SK-N-SH (cell line): ENCODE results near the gene JMJD7. TPM values are rescaled to one million over a fixed set of nuclear protein-coding genes. Genes with fewer than 3 reads are reported as not detected.

Source experiments
- CTCF ChIA-PET: fragments of 300-600, 350-600 bp; formaldehyde crosslinking; extraction: SDS; loops from one replicate; lab custom pipeline; 2021; lab: Yijun Ruan, JAX
- POLR2A ChIA-PET: fragments of 350-600 bp; sonication (Branson Sonifier 250); formaldehyde crosslinking; extraction: SDS; loops from one replicate; lab custom pipeline; 2020; ENCODE audit warnings: antibody characterized with exemption, inconsistent platforms; lab: Yijun Ruan, JAX
- DNase-seq: peaks from one replicate; pipeline ENCODE4 v3.0.0; 2012
- H2AFZ ChIP-seq: fragments of 200-600 bp; sonication (generic); 2 replicates; pipeline ENCODE4 v1.8.1; 2016; ENCODE audit warnings: antibody characterized with exemption, mild to moderate bottlenecking, low read depth
- H3F3A ChIP-seq: fragments of 200-600 bp; sonication (generic); replicated peaks from 2 replicates; pipeline ENCODE3; 2016; ENCODE audit warnings: antibody characterized with exemption, mild to moderate bottlenecking; ENCODE audit not compliant: insufficient read depth
- H3K27ac ChIP-seq, 2 experiments: fragments of 200-500 bp in 1 of 2; fragments of 200-600 bp in 1 of 2; sonication (Bioruptor generic) in 1 of 2; sonication (generic), shearing (Covaris generic) in 1 of 2; 2 replicates each; pipeline versions ENCODE4 v1.5.1 to v1.6.1; 2014 to 2016; ENCODE audit warnings: low read depth in 2 of 2, inconsistent platforms in 1 of 2, low read length in 1 of 2, mild to moderate bottlenecking in 1 of 2, mixed read lengths in 1 of 2
- H3K27me3 ChIP-seq: fragments of 200-600 bp; sonication (generic), shearing (Covaris generic); 2 replicates; pipeline ENCODE4 v1.6.1; 2016; ENCODE audit warnings: mixed run types; ENCODE audit not compliant: insufficient read depth
- H3K36me3 ChIP-seq, 2 experiments: fragments of 200-500 bp in 1 of 2; fragments of 200-600 bp in 1 of 2; sonication (Bioruptor generic) in 1 of 2; sonication (generic) in 1 of 2; replicated peaks in 1 of 2; 2 replicates each; pipeline versions ENCODE3 to v1.5.1; 2014 to 2016; ENCODE audit warnings: low read length in 1 of 2, mild to moderate bottlenecking in 1 of 2; ENCODE audit not compliant: insufficient read depth in 2 of 2, control insufficient read depth in 1 of 2
- H3K4me1 ChIP-seq, 2 experiments: fragments of 200-500 bp in 1 of 2; fragments of 200-600 bp in 1 of 2; sonication (Bioruptor generic) in 1 of 2; sonication (generic), shearing (Covaris generic) in 1 of 2; 2 replicates each; pipeline versions ENCODE4 v1.5.1 to v1.6.1; 2014 to 2016; ENCODE audit warnings: low read depth in 1 of 2, low read length in 1 of 2, mixed run types in 1 of 2; ENCODE audit not compliant: insufficient read depth in 2 of 2, control insufficient read depth in 1 of 2
- H3K4me2 ChIP-seq: fragments of 200-600 bp; sonication (generic), shearing (Covaris generic); 2 replicates; pipeline ENCODE4 v1.6.1; 2017; ENCODE audit warnings: mixed run types
- H3K4me3 ChIP-seq, 2 experiments: fragments of 200-500 bp in 1 of 2; fragments of 200-600 bp in 1 of 2; sonication (Bioruptor generic) in 1 of 2; sonication (generic), shearing (Covaris generic) in 1 of 2; 2 replicates each; pipeline versions ENCODE4 v1.5.1 to v1.8.1; 2014 to 2016; ENCODE audit warnings: low read depth in 2 of 2, inconsistent platforms in 1 of 2, low read length in 1 of 2, mild to moderate bottlenecking in 1 of 2, mixed read lengths in 1 of 2, moderate library complexity in 1 of 2
- H3K79me2 ChIP-seq: fragments of 200-600 bp; sonication (generic); 2 replicates; pipeline ENCODE4 v1.8.1; 2017; ENCODE audit warnings: mild to moderate bottlenecking; ENCODE audit not compliant: insufficient read depth
- H3K9ac ChIP-seq: fragments of 200-600 bp; sonication (generic); 2 replicates; pipeline ENCODE4 v1.6.1; 2017; ENCODE audit warnings: mixed run types
- H3K9me2 ChIP-seq: fragments of 200-600 bp; sonication (generic); 2 replicates; pipeline ENCODE4 v1.6.1; 2017; ENCODE audit warnings: mixed run types
- H3K9me3 ChIP-seq: fragments of 200-600 bp; sonication (generic); 2 replicates; pipeline ENCODE4 v1.6.1; 2017; ENCODE audit warnings: mixed run types, mild to moderate bottlenecking, moderate library complexity
- H4K20me1 ChIP-seq: fragments of 200-600 bp; sonication (generic); 2 replicates; pipeline ENCODE4 v1.6.1; 2017; ENCODE audit warnings: mild to moderate bottlenecking, mixed run types; ENCODE audit not compliant: insufficient read depth
- EZH2phosphoT487 ChIP-seq: fragments of 200-600 bp; sonication (generic); IDR thresholded peaks from 2 replicates; pipeline ENCODE4 v1.6.1; 2017; ENCODE audit warnings: low read depth, mixed run types, mild to moderate bottlenecking, antibody characterized with exemption, moderate library complexity, borderline replicate concordance
- FOSL2 ChIP-seq: IDR thresholded peaks from 2 replicates; pipeline ENCODE4 v1.4.0; 2012; ENCODE audit warnings: low read depth, mild to moderate bottlenecking, moderate library complexity, borderline replicate concordance
- FOXJ3 ChIP-seq: sonication (generic); formaldehyde crosslinking; IDR thresholded peaks from 2 replicates; pipeline ENCODE4 v1.5.1; 2020; ENCODE audit warnings: mild to moderate bottlenecking, missing genetic modification reagents
- GABPA ChIP-seq: IDR thresholded peaks from 2 replicates; pipeline ENCODE4 v1.4.0; 2012; ENCODE audit warnings: low read depth, mild to moderate bottlenecking
- MEF2A ChIP-seq: IDR thresholded peaks from 2 replicates; pipeline ENCODE4 v1.4.0; 2012; ENCODE audit warnings: low read depth, borderline replicate concordance
- MXI1 ChIP-seq: IDR thresholded peaks from 2 replicates; pipeline ENCODE4 v1.6.1; 2012; ENCODE audit warnings: mild to moderate bottlenecking, low read depth, low read length, improper control_type of control experiment
- NFIC ChIP-seq: IDR thresholded peaks from 2 replicates; pipeline ENCODE4 v1.4.0; 2012; ENCODE audit warnings: borderline replicate concordance
- NRF1 ChIP-seq: IDR thresholded peaks from 2 replicates; pipeline ENCODE4 v1.6.1; 2012; ENCODE audit warnings: low read depth, mild to moderate bottlenecking, low read length
- RFX5 ChIP-seq: IDR thresholded peaks from 2 replicates; pipeline ENCODE4 v1.6.1; 2012; ENCODE audit warnings: mild to moderate bottlenecking, improper control_type of control experiment, low read length
- TCF12 ChIP-seq: IDR thresholded peaks from 2 replicates; pipeline ENCODE4 v1.4.0; 2012
- USF1 ChIP-seq: IDR thresholded peaks from 2 replicates; pipeline ENCODE4 v1.4.0; 2012; ENCODE audit warnings: low read depth, borderline replicate concordance
- WGBS: methylation state at CpG from one replicate; pipeline ENCODE4 v1.1.6; 2017; ENCODE audit warnings: low lambda C conversion rate; 5-methylcytosine and 5-hydroxymethylcytosine counted together
- polyA plus RNA-seq, 3 experiments: library from polyadenylated mRNA; depleted of rRNA; stranded (reverse); fragments of >200 nt; gene quantifications; 2 replicates each; pipeline ENCODE4 v1.2.3, GENCODE V29; 2012
- TF ChIP-seq, protein P1 (sequence below): IDR thresholded peaks from 2 replicates; pipeline ENCODE4 v1.6.1; 2012; ENCODE audit warnings: mild to moderate bottlenecking, low read depth, low read length, moderate library complexity
- TF ChIP-seq, protein P2 (sequence below): IDR thresholded peaks from 2 replicates; pipeline ENCODE4 v1.4.0; 2012; ENCODE audit warnings: low read depth, borderline replicate concordance

Gene JMJD7
- polyA plus RNA-seq, 1 of the 3 experiments (the other 2 are of a cell fraction): 6.5 TPM

DNA sequence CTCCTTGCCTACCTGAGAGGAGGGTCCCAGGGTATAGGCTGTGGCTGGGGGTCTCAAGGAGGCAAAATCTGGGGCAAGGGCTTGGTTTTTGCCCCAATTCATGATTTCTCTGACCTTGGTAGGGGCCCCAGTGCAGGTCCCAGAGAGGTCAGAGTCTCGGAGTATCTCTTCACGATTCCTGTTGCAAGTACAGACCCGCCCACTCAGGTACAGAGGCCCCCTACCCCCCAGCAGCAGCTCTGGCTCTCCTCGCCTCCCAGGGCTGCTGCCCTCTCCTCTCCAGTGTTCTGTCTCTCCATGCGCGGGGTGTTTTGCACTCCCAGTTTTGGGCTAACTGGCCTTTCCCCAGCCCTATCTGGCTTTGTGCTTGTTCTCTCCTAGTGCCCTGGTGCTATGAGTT lies 5.4 kb upstream of the JMJD7 start:
- Histone ChIP-seq H3K4me3 (no peak overlapping the region), H3K36me3 (peaks cover 0 to 61% of the 10 kb centered on the region in 2 experiments), H2AFZ (no peak overlapping the region), H3K79me2 (no peaks in the 10 kb centered on the region), H3K27ac (no peak overlapping the region), H3K27me3 (no peaks in the 10 kb centered on the region), H3K4me2 (no peak overlapping the region), H3K9me2 (no peaks in the 10 kb centered on the region), H3K4me1 (peaks cover 0 to 3% of the 10 kb centered on the region in 2 experiments; a peak in 1 of 4 replicates), H3K9me3 (no peaks in the 10 kb centered on the region), H4K20me1 (no peaks in the 10 kb centered on the region), H3K9ac (no peak overlapping the region), H3F3A (no peaks in the 10 kb centered on the region)
- ChIA-PET POLR2A (no interaction called here), CTCF (interaction anchor here (1.6 to 8.6 kb wide), 4 partner anchors 11 to 218 kb away, joined by 5 to 66 read pairs (median 14); partner anchors contain the start of gene MAPKBP1)
- DNase-seq: no peak
- TF ChIP-seq MXI1 (no peak), TCF12 (no peak), FOSL2 (no peak), FOXJ3 (CRISPR knock-in tag) (no peak), GABPA (no peak), NRF1 (no peak), MEF2A (no peak), RFX5 (no peak), USF1 (no peak), NFIC (no peak), EZH2phosphoT487 (no peak)
- TF ChIP-seq, protein P1, sequence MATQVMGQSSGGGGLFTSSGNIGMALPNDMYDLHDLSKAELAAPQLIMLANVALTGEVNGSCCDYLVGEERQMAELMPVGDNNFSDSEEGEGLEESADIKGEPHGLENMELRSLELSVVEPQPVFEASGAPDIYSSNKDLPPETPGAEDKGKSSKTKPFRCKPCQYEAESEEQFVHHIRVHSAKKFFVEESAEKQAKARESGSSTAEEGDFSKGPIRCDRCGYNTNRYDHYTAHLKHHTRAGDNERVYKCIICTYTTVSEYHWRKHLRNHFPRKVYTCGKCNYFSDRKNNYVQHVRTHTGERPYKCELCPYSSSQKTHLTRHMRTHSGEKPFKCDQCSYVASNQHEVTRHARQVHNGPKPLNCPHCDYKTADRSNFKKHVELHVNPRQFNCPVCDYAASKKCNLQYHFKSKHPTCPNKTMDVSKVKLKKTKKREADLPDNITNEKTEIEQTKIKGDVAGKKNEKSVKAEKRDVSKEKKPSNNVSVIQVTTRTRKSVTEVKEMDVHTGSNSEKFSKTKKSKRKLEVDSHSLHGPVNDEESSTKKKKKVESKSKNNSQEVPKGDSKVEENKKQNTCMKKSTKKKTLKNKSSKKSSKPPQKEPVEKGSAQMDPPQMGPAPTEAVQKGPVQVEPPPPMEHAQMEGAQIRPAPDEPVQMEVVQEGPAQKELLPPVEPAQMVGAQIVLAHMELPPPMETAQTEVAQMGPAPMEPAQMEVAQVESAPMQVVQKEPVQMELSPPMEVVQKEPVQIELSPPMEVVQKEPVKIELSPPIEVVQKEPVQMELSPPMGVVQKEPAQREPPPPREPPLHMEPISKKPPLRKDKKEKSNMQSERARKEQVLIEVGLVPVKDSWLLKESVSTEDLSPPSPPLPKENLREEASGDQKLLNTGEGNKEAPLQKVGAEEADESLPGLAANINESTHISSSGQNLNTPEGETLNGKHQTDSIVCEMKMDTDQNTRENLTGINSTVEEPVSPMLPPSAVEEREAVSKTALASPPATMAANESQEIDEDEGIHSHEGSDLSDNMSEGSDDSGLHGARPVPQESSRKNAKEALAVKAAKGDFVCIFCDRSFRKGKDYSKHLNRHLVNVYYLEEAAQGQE: no peak
- TF ChIP-seq, protein P2, sequence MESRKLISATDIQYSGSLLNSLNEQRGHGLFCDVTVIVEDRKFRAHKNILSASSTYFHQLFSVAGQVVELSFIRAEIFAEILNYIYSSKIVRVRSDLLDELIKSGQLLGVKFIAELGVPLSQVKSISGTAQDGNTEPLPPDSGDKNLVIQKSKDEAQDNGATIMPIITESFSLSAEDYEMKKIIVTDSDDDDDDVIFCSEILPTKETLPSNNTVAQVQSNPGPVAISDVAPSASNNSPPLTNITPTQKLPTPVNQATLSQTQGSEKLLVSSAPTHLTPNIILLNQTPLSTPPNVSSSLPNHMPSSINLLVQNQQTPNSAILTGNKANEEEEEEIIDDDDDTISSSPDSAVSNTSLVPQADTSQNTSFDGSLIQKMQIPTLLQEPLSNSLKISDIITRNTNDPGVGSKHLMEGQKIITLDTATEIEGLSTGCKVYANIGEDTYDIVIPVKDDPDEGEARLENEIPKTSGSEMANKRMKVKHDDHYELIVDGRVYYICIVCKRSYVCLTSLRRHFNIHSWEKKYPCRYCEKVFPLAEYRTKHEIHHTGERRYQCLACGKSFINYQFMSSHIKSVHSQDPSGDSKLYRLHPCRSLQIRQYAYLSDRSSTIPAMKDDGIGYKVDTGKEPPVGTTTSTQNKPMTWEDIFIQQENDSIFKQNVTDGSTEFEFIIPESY: no peak
- 97% methylated on average over 6 of the region's 6 CpGs for WGBS
